Islet precursor cell (in vitro differentiated cells): ENCODE data around the gene TMEM208.

Source experiments
- DNase-seq: peaks from one replicate; pipeline ENCODE4 v3.0.0-alpha.2; 2018

The TMEM208 gene

GRCh38 chr16:67226804-67227566 lies at the start of gene TMEM208:
Gene TMEM208, plus strand, starts transcription at chr16:67227130. Its CDS starts 89 bp downstream, at chr16:67227219.
- DNase-seq, result peak; percentile 100

DNA sequence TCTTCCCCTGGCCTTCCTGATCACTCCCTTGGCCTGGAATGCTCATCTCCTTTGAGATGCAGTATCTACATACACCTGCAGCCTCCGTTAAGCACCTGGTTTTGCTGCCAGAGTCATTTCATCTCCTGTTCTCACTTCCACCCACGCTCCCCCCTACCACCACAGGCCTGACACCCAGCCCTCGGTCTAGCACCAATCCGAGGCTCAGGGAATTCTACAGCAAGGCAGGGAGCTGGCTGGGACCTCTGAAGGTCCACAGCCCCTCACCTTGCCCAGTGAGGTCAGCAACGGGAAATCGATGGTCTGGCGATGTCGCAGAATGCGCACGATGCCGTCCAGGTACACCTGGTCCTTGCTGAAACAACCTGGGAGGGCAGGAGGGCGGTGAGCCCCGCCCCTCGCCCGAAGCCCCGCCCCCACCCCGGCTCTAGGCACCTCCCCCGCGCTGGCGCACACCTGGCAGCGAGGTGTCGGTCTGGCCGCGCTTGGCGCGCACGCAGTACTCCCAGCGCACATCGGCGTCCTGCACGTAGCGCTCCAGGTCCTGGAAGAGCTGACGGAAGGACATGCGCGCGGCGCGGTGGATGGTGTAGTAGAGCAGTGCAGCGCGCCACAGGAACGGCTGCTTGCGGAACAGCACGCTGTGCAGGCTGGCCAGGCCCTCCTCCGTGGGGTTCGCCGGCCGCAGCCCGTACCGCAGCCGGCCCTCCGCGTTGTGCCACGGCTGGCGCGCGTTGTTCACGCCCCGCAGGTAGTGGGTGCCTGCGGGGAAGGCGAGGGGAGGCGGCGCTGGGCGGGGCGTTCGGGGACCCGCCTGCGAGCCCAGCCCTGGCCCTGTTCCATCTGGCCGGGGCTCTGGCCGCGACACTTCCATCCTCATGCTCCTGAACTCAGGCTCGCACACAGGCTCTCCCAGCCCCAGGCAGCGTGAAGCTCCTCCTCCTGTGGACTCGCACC lies 48.9 kb upstream of the TMEM208 start:
- DNase-seq, result peak; percentile 89

GRCh38 chr16:67179421-67180080 lies 47.4 kb upstream of the TMEM208 start:
- no peak for DNase-seq

GRCh38 chr16:67180166-67180565 lies 46.8 kb upstream of the TMEM208 start:
- no peak for DNase-seq

- no peak for DNase-seq
These were observed 45.6 kb upstream of the TMEM208 start for GRCh38 chr16:67181346-67181745.

GRCh38 chr16:67182288-67182687 lies 44.6 kb upstream of the TMEM208 start:
- DNase-seq, result no peak

GRCh38 chr16:67183284-67183626 lies 43.7 kb upstream of the TMEM208 start:
- no peak for DNase-seq

- peak; percentile 98 for DNase-seq
These were observed 43.1 kb upstream of the TMEM208 start, which contains the start of gene MATCAP1 for GRCh38 chr16:67183627-67184452. Gene MATCAP1, minus strand, starts transcription at chr16:67183963. Its CDS starts 3,353 bp downstream, at chr16:67180610.

DNA sequence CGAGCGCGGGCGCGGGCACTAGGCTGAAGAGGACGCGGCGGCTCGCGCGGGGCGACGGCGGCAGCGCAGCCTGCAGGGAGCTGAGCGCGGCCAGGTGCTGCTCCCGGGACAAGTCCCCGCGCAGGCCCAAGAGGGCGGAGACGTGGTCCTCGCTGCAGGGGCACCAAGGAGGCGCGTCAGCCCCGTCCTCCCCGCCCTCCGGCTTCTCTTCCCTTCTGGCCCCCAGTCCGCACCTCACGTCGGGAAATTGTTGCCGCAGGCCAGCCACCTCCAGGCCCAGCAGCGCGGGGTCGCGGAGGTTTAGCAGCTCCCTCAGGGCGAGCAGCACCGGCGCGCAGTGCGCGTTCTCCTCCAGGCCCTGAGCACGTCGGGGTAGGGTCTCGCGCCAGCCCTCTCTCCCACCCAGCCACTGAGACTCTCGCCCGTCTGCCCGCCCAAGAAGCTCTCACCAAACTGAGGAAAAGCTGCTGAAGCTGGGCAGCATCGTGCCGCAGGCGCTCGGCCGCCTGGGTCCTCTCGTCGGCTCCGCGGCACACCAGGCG lies 42.4 kb upstream of the TMEM208 start:
- no peak for DNase-seq

GRCh38 chr16:67184995-67185650 lies 41.8 kb upstream of the TMEM208 start:
- DNase-seq, result peak; percentile 98

DNA sequence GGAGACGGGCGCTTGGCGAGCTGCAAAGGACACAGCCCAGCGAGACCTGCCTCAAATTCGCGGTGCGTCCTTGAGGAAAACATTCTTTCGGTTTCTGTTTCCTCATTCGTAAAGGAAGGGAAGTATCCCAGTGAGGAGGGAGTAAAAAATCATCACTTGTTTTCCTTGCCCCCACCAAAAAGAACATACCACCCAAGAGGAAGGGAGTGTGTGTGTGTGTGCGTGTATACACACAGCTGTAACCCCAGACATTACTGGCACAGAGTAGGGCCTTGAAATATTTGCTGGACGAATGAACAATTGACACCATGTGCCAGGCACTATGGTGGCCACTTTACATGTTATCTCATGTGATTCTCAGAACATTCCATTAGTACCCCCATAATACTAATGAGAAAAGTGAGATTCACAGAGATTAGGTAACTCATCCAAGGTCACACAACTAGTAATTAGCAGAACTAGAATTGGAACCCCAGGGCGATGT lies 41.2 kb upstream of the TMEM208 start:
- DNase-seq, result no peak

GRCh38 chr16:67186550-67186950 lies 40.4 kb upstream of the TMEM208 start:
- peak; percentile 97 for DNase-seq

DNA sequence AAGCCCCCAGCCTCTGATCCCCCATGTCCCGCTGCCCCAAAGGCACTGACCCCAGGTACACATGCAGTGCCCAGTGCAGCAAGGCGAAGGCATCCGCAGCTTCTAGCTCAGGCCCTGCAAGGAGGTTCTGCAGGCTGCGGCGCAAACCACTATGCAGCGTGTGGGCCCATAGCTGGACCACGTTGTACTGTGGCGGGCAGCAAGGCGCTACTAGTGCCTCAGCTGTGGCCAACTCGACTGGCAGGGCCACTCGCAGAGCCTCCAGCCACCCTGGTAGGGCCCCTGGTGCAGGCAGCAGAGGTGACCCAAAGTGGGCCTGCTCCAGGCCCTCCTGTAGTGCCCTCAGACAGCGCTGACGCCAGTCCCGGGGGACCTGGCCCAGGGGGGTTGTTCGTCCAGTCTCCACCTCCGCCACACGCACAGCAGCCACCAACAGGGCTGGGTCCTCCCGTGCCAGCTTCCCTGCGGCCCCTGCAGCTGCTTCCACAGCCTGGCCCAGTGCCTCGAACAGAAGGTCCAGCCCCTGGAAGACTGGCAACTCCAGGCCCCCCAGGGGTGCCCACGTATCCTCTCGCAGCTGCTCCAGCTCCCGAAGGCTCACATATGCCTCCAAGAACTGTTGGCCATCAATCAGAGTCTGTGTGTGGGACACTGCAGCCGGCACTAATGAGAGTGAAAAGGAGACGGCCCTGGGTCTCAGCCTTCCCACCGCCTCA lies 39.6 kb upstream of the TMEM208 start:
- no peak for DNase-seq

GRCh38 chr16:67188323-67188722 lies 38.6 kb upstream of the TMEM208 start:
- no peak for DNase-seq

- DNase-seq, result no peak
These were observed 38.1 kb upstream of the TMEM208 start for GRCh38 chr16:67188798-67189197.

GRCh38 chr16:67190041-67190440 lies 36.9 kb upstream of the TMEM208 start, which contains the start of gene EXOC3L1:
Gene EXOC3L1, minus strand, starts transcription at chr16:67190136. Its CDS starts 460 bp downstream, at chr16:67189676.
- DNase-seq, result no peak

- no peak for DNase-seq
These were observed 36.2 kb upstream of the TMEM208 start for GRCh38 chr16:67190448-67191399.

DNA sequence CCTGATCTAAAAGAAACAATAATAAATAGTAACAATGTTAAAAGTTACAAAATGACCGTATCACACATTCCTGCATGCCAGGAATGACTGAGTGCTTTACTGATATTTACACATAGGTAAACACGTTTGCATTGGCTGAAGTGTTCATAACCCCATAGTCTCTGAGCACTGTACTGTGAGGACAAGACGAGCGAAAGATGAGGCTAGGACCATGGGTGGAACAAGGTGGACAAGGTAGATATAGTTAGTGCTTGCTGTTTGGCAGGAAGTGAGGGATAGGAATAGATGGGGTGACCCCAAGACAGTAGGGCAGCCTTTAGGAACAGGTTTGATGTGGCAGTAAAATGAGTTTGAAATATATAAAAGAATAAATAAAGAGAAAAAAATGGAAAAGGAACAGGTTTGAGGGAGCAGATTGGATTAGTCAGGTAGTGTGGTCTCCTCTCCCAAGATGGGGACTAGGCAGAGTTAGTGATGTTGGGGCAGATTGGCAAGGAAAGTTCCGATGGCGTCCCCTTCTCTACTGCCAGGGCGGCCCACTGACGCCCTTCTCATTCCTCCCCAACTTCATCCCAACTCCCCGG lies 35.4 kb upstream of the TMEM208 start:
- DNase-seq, result no peak
